ENCODE data around the gene RRP9. TPM values are rescaled to one million over a fixed set of nuclear protein-coding genes. Genes with fewer than 3 reads are reported as not detected.

Gene RRP9
- total RNA-seq, 1 experiment from 2014 or later = 71.3 TPM

DNA sequence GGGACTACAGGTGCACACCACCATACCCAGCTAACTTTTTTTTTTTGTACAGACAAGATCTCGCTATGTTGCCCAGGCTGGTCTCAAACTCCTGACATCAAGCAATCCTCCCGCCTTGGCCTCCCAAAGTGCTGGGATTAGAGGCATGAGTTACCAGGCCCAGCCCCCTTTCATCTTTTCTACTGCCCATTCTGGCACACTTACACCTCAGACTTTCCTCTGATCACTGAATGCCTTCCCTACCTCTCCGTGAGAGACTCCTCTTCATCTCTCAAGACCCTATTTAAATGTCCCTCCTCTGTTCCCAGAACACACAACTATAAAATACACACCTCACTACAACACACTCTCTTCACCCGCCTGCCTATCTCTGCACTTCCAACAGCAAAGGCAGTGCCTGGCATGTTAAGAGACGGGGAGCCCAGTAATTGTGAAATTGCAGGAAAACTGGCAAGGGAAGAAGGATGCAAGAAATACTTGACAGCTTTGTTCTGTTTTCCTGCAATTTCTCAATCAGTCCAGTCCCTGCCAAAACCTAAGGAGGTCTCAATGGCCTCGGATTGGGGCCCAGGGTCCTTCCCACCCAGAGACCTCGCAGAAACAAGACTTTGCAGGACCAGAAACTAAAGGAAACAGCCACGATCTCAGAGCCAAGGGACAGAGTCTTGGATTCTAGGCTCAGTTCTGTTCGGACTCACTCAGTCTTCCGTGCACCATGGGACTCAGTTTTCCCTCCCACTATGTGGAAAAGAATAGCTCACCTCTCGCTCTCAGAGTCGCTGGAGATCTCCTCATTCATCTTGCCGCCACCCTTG is 849 bp downstream of the RRP9 start (continued):
- no peak for TF ChIP-seq EZH2phosphoT487 (IDR thresholded peaks at IDR 0.05; ENCODE audit: borderline replicate concordance)
- no peak for TF ChIP-seq SIN3A (IDR thresholded peaks at IDR 0.05; ENCODE audit: low read depth)
- no peak for TF ChIP-seq POLR2A (IDR thresholded peaks at IDR 0.05; ENCODE audit: borderline replicate concordance, extremely low read depth, insufficient read depth, insufficient read length)
- TF ChIP-seq CBX3 (IDR thresholded peaks at IDR 0.05; ENCODE audit: low read depth) = no peak
- TF ChIP-seq SP1 (IDR thresholded peaks at IDR 0.05; ENCODE audit: low read depth) = no peak
- TF ChIP-seq, protein P1, sequence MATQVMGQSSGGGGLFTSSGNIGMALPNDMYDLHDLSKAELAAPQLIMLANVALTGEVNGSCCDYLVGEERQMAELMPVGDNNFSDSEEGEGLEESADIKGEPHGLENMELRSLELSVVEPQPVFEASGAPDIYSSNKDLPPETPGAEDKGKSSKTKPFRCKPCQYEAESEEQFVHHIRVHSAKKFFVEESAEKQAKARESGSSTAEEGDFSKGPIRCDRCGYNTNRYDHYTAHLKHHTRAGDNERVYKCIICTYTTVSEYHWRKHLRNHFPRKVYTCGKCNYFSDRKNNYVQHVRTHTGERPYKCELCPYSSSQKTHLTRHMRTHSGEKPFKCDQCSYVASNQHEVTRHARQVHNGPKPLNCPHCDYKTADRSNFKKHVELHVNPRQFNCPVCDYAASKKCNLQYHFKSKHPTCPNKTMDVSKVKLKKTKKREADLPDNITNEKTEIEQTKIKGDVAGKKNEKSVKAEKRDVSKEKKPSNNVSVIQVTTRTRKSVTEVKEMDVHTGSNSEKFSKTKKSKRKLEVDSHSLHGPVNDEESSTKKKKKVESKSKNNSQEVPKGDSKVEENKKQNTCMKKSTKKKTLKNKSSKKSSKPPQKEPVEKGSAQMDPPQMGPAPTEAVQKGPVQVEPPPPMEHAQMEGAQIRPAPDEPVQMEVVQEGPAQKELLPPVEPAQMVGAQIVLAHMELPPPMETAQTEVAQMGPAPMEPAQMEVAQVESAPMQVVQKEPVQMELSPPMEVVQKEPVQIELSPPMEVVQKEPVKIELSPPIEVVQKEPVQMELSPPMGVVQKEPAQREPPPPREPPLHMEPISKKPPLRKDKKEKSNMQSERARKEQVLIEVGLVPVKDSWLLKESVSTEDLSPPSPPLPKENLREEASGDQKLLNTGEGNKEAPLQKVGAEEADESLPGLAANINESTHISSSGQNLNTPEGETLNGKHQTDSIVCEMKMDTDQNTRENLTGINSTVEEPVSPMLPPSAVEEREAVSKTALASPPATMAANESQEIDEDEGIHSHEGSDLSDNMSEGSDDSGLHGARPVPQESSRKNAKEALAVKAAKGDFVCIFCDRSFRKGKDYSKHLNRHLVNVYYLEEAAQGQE (IDR thresholded peaks at IDR 0.05; ENCODE audit: low read depth) = no peak

DNA sequence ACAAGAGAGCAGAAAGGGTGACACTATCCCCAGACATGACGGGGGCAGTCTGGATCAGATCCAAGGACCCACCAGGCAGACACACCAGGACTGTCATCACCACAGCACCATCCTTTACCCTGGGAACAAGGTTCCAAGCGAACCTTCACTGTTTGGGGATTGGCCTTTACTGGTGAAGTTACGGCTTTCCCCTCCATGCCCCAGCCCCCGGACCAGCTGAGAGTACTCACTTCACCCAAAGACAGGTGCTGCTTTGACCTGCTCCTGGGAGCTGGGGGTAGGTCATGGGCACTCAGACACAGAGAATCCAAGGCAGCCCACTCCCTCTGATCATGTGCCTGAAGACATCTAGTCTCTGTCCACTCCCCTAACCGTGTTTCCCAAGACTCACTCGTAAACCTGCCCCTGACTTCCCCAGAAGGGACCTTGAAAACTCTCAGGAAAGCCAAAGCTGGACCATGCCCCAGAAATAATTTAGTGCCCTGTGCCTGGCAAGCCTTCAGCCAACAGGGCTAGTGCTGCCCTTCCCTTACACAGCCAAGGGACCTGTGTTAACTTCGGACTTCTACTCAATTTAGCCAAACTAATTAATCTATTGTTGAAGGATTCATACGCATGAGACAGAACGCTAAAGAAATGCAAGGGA is 2.8 kb downstream of the RRP9 start:
- Histone ChIP-seq H2AFZ (ENCODE audit: low read depth, low read length, poor library complexity, severe bottlenecking) (no peak overlapping the region), H3K79me2 (ENCODE audit: insufficient read depth, low read length) (peaks cover 51% of the 10 kb centered on the region), H3K9ac (ENCODE audit: low read length) (no peak overlapping the region), H3K9me2 (ENCODE audit: insufficient read depth) (no peaks in the 10 kb centered on the region), H3K4me2 (ENCODE audit: low read length) (no peak overlapping the region), H3K27me3 (ENCODE audit: insufficient read depth, low read length) (no peaks in the 10 kb centered on the region), H3K9me3 (ENCODE audit: control insufficient read depth in 1 of 2, insufficient read depth in 1 of 2, low read depth in 1 of 2, low read length in 2 of 2) (no peaks in the 10 kb centered on the region), H3K27ac (ENCODE audit: low read depth, low read length) (no peak overlapping the region), H3K4me3 (replicated peaks in 1 of 2; ENCODE audit: low read depth in 1 of 2, low read length in 2 of 2) (no peak overlapping the region), H4K20me1 (ENCODE audit: insufficient read depth) (0 out of 2 replicates have a peak, but pooled peaks cover 4% of the 10 kb centered on the region), H3K36me3 (ENCODE audit: control insufficient read depth in 1 of 2, insufficient read depth in 2 of 2, low read length in 2 of 2) (peaks cover 23 to 51% of the 10 kb centered on the region in 2 experiments), H3K4me1 (ENCODE audit: control insufficient read depth in 1 of 2, insufficient read depth in 2 of 2, low read length in 2 of 2) (peaks cover 23 to 29% of the 10 kb centered on the region in 2 experiments)
- no TSS peak for BruUV-seq (replicated peaks)
- intact Hi-C loops (cut with micrococcal nuclease) = no loop called here
- ChIA-PET RAD21 (ENCODE audit: low non-redundant PET in 1 of 2, low total read pairs in 2 of 2, uncharacterized antibody in 2 of 2, unreplicated experiment in 2 of 2) (no interaction called here), POLR2A (no interaction called here), CTCF (no interaction called here)
- no peak for DNase-seq (ENCODE audit: low read depth, low spot score)
- no peak for ATAC-seq
- TF ChIP-seq YY1 (IDR thresholded peaks at IDR 0.05; ENCODE audit: extremely low read depth, insufficient replicate concordance, low read depth, low read length) = no peak
- no peak for TF ChIP-seq POLR2AphosphoS5 (IDR thresholded peaks at IDR 0.05; ENCODE audit: low read depth, low read length)
